Sigmoid colon (tissue), 3 donors: Measurements from ENCODE around the gene APRT.
"Not testable (repeated sequence)": the region's sequence is repeated elsewhere in the genome, so short reads cannot be mapped to it uniquely, and the experiment has no call there.

Source experiments
- POLR2A ChIP-seq, 2 donors: fragments of 450-650 bp; IDR thresholded peaks; one replicate each; pipeline ENCODE4 v1.6.1; 2016; ENCODE audit warnings: antibody characterized with exemption in 2 of 2, mild to moderate bottlenecking in 2 of 2, moderate library complexity in 2 of 2
- TF ChIP-seq, protein P1 (sequence below), 4 experiments: fragments of 450-650 bp in 3 of 4; fragments of 200-600 bp in 1 of 4; IDR thresholded peaks; one replicate each; pipeline ENCODE4 v1.5.1; 2016 to 2019; ENCODE audit warnings: antibody characterized with exemption in 4 of 4, mild to moderate bottlenecking in 3 of 4, moderate library complexity in 2 of 4

DNA sequence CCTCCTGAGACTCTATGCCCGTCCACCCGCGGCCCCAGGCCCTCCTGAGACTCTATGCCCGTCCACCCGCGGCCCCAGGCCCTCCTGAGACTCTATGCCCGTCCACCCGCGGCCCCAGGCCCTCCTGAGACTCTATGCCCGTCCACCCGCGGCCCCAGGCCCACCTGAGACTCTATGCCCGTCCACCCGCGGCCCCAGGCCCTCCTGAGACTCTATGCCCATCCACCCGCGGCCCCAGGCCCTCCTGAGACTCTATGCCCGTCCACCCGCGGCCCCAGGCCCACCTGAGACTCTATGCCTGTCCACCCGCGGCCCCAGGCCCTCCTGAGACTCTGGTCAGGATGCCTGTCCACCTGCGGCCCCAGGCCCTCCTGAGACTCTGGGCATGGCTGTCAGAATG lies 39.9 kb downstream of the APRT start:
- TF ChIP-seq, protein P1, sequence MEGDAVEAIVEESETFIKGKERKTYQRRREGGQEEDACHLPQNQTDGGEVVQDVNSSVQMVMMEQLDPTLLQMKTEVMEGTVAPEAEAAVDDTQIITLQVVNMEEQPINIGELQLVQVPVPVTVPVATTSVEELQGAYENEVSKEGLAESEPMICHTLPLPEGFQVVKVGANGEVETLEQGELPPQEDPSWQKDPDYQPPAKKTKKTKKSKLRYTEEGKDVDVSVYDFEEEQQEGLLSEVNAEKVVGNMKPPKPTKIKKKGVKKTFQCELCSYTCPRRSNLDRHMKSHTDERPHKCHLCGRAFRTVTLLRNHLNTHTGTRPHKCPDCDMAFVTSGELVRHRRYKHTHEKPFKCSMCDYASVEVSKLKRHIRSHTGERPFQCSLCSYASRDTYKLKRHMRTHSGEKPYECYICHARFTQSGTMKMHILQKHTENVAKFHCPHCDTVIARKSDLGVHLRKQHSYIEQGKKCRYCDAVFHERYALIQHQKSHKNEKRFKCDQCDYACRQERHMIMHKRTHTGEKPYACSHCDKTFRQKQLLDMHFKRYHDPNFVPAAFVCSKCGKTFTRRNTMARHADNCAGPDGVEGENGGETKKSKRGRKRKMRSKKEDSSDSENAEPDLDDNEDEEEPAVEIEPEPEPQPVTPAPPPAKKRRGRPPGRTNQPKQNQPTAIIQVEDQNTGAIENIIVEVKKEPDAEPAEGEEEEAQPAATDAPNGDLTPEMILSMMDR (IDR thresholded peaks at IDR 0.05): not testable (repeated sequence)
- TF ChIP-seq POLR2A (IDR thresholded peaks at IDR 0.05): not testable (repeated sequence)
